ENCODE data around the gene RAC2.

DNA sequence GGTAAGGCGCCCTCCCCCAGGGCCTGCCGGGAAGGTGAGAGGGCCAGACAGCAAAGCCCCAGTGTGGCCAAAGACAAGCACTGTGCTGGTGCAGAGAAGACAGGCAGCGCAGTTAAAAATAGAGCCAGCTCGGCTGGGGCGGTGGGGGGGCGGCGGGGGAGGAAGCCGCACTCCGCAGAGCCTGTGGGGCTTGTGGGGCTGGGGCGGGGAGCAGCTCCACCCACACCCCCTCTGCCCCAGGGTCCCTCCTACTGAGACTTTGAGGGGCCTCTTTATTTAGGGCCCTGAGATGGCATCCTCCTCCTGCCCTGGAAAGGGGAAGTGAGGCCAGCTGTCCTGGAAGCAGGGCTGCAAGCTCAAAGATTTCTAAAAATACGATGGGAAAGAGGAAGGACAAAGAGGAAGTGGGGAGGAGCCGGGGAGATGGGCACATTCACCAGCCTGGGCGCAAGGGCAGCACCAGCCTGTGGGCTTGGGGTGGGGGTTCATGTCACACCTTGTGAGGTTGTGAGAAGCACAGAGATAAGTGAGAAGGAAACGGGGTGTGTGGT is 40.8 kb upstream of the RAC2 start:
- peak in 1 of 2 donors; percentile 26 for TF ChIP-seq POLR2AphosphoS5 (IDR thresholded peaks at IDR 0.05)
- TF ChIP-seq, protein P1, sequence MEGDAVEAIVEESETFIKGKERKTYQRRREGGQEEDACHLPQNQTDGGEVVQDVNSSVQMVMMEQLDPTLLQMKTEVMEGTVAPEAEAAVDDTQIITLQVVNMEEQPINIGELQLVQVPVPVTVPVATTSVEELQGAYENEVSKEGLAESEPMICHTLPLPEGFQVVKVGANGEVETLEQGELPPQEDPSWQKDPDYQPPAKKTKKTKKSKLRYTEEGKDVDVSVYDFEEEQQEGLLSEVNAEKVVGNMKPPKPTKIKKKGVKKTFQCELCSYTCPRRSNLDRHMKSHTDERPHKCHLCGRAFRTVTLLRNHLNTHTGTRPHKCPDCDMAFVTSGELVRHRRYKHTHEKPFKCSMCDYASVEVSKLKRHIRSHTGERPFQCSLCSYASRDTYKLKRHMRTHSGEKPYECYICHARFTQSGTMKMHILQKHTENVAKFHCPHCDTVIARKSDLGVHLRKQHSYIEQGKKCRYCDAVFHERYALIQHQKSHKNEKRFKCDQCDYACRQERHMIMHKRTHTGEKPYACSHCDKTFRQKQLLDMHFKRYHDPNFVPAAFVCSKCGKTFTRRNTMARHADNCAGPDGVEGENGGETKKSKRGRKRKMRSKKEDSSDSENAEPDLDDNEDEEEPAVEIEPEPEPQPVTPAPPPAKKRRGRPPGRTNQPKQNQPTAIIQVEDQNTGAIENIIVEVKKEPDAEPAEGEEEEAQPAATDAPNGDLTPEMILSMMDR (IDR thresholded peaks at IDR 0.05): no peak
- TF ChIP-seq POLR2A (IDR thresholded peaks at IDR 0.05; ENCODE audit: low read depth): no peak

All from esophagus muscularis mucosa (tissue), 3 donors.